ENCODE results near the gene TEAD3. TPM values are rescaled to one million over a fixed set of nuclear protein-coding genes. Genes with fewer than 3 reads are reported as not detected.

TEAD3 gene
- total and polyA plus RNA-seq, 2 of the 4 experiments (the other 2 are of a cell fraction): 5.2 to 28.0 TPM

DNA sequence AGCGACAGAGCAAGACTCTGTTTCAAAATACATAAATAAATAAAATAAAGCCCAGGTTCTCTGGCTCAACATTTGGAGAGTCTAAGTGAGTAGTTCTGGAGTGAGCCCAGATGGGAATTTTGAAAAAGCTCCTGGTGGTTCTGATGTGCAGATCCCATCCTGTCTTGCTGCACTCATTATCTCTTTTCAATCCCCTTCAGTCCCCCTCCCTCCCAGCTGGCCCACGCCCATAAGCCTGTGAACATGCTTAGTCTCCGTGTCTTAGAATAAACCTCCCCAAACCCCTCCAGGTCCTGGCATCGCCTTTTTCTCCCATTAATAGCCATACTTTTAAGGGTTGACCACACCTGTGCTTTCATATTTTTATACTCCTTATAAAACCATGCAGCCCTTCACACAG is 35.2 kb upstream of the TEAD3 start:
- in situ Hi-C loops (cut with MboI; ENCODE audit: low sequenced_read_pairs): loop anchor here (25.0 kb wide), 1 partner anchor 430 kb away; no protein-coding TSS in a partner anchor
- H2BK20ac ChIP-seq (ENCODE audit: low read depth, low read length): no peak overlapping the region
- no peaks in the 10 kb centered on the region for H4K20me1 ChIP-seq (ENCODE audit: insufficient read depth, low read length)
- no peak overlapping the region for H3K18ac ChIP-seq (ENCODE audit: low read depth, low read length)
- H2BK15ac ChIP-seq (ENCODE audit: low read depth, low read length): no peak overlapping the region
- H3K56ac ChIP-seq (ENCODE audit: extremely low read depth, insufficient read depth, low read length): no peak overlapping the region
- no peak overlapping the region for H3K27ac ChIP-seq (ENCODE audit: insufficient read depth, low read length)
- ChIA-PET CTCF (interaction anchor here (1.3 to 1.5 kb wide), 2 partner anchors 9 to 20 kb away, joined by 3 to 6 read pairs; no protein-coding TSS in a partner anchor), POLR2A (ENCODE audit: unreplicated experiment) (no interaction called here)
- no peaks in the 10 kb centered on the region for H3K36me3 ChIP-seq (ENCODE audit: control insufficient read depth, insufficient read depth, low read length)
- no peak overlapping the region for H2AK9ac ChIP-seq (replicated peaks; ENCODE audit: low read depth, low read length, poor library complexity)
- no peak for DNase-seq
- no peak overlapping the region for H2BK5ac ChIP-seq (ENCODE audit: low read depth, low read length, poor library complexity, severe bottlenecking)
- H3K4me3 ChIP-seq (ENCODE audit: insufficient read depth, low read depth, low read length): no peak overlapping the region
- no peaks in the 10 kb centered on the region for H3K9me1 ChIP-seq (ENCODE audit: insufficient read depth, low read length)
- no peak overlapping the region for H3K23ac ChIP-seq (ENCODE audit: low read depth, low read length)
- ATAC-seq (ENCODE audit: low read depth): no peak
- H4K5ac ChIP-seq (ENCODE audit: low read depth, low read length): no peak overlapping the region
- BruUV-seq (replicated peaks): no TSS peak
- no peak overlapping the region for H2AFZ ChIP-seq (replicated peaks; ENCODE audit: low read length, poor library complexity)
- no peak overlapping the region for H3K14ac ChIP-seq (replicated peaks; ENCODE audit: low read depth, low read length)
- no peak overlapping the region for H4K8ac ChIP-seq (ENCODE audit: low read depth in 2 of 2, low read length in 2 of 2)
- H4K91ac ChIP-seq (ENCODE audit: insufficient read depth, low read depth, low read length): no peak overlapping the region
- TF ChIP-seq CEBPB (IDR thresholded peaks at IDR 0.05; ENCODE audit: low read depth, low read length) (no peak), NFE2L2 (IDR thresholded peaks at IDR 0.05; ENCODE audit: low read depth, low read length) (no peak), POLR2A (IDR thresholded peaks at IDR 0.05; ENCODE audit: low read depth, low read length) (no peak), RFX5 (IDR thresholded peaks at IDR 0.05; ENCODE audit: low read depth, low read length) (no peak), CHD1 (IDR thresholded peaks at IDR 0.05; ENCODE audit: low read depth, low read length) (no peak), ELK1 (IDR thresholded peaks at IDR 0.05; ENCODE audit: borderline replicate concordance, low read depth, low read length) (no peak), SMC3 (IDR thresholded peaks at IDR 0.05; ENCODE audit: low read depth, low read length) (no peak), FOS (IDR thresholded peaks at IDR 0.05; ENCODE audit: low read depth, low read length) (no peak)
- TF ChIP-seq, protein P1, sequence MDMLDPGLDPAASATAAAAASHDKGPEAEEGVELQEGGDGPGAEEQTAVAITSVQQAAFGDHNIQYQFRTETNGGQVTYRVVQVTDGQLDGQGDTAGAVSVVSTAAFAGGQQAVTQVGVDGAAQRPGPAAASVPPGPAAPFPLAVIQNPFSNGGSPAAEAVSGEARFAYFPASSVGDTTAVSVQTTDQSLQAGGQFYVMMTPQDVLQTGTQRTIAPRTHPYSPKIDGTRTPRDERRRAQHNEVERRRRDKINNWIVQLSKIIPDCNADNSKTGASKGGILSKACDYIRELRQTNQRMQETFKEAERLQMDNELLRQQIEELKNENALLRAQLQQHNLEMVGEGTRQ (IDR thresholded peaks at IDR 0.05; ENCODE audit: low read depth, low read length): no peak
- H3K9ac ChIP-seq (ENCODE audit: low read depth, low read length): no peak overlapping the region
- intact Hi-C loops (cut with micrococcal nuclease): no loop called here
- H3K27me3 ChIP-seq (ENCODE audit: control insufficient read depth, insufficient read depth, low read length): peaks cover 27% of the 10 kb centered on the region
- no peak overlapping the region for H3K4me2 ChIP-seq (ENCODE audit: low read depth, low read length)
- H3K4me1 ChIP-seq (ENCODE audit: control insufficient read depth, insufficient read depth, low read length): no peaks in the 10 kb centered on the region
- H3K4ac ChIP-seq (ENCODE audit: low read depth, low read length): no peak overlapping the region
- no peaks in the 10 kb centered on the region for H3K9me3 ChIP-seq (ENCODE audit: control insufficient read depth, insufficient read depth, low read length)
- no peaks in the 10 kb centered on the region for H3K79me1 ChIP-seq (ENCODE audit: low read depth in 1 of 2, low read length in 2 of 2)
- 60% methylated on average over 2 of the region's 4 CpGs; no CpG with 5 or more reads in 1 of the 2 experiments for WGBS, 2 experiments (ENCODE audit: extremely low coverage in 2 of 2, insufficient read length in 1 of 2)
- dilution Hi-C loops (cut with HindIII; ENCODE audit: low sequenced_read_pairs, unreplicated experiment): no loop called here
- no peak overlapping the region for H2AK5ac ChIP-seq (ENCODE audit: low read depth, low read length)
- H2BK120ac ChIP-seq (ENCODE audit: low read depth, low read length): no peak overlapping the region
